Measurements from ENCODE around the gene GRIP2.

The GRIP2 gene

DNA sequence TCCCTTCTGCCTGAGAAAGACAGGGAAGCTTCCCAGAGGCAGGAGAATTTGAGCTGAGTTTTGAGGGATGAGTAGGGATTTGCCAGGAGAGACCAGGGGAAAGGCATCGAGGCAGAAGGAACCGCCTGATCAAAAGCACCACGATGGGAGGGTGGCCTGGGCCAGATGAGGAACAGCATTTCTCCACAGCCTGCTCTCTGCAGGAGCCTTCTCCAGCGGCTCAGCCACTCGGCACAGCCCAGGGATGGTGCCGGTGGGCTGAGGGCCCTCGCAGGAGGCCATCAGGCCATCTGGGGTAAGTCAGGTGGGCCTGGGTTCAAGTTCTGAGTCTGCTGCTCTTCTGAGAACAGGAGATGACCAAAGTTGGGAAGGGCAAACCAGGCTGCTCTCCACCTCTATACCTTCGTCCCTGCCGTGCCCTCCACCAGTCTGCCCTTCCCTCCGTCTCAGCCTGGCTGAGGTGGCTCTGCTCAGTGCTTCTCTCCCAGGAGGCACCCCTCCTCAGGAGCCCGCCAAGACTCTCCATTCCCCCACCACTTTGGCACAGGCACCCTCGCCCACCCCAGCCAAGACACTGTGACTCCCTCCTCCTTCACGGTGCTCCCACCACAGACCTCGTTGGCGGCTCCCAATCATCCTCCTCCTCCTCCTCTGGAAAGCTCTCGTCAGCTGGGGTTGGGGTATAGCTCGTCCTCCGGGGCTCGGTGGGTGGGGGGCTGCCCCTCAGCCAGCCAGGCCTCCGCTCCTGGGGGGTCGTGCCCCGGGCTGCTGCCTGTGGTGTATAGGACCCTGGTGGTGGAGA is 34.9 kb downstream of the GRIP2 start:
- no peak for DNase-seq

- DNase-seq, result no peak
Observed at GRCh38 chr3:14503706-14504065, 36.5 kb downstream of the GRIP2 start.

DNA sequence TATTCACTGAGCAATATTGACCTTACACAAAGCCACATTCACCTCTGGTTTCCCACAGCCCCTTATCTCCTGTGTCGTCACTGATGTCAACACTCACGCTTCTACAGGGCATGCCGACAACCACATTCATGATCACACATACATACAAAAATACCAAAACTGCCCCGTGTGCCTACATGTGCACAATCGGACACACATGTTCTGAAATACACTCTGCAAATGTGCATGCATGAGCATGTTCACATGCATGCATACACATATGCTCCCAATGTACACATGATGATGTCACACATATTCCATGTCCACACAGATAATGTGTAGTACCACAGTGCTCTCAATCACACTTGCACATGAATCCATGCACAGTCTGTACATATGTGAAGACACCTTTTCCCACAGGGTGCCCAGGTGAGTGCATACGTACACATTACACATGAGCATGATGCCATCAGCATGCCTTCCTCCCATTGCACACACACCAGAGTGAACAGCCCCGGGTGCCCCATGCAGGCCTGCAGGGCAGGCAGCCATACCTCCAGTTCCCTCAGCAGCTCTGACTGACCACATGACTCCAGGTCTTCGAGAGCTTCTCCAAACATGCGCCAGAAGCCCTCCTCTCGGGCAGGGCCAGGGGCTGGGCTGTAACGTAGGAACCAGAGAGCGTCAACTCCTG is 37.0 kb downstream of the GRIP2 start:
- DNase-seq, result no peak

DNA sequence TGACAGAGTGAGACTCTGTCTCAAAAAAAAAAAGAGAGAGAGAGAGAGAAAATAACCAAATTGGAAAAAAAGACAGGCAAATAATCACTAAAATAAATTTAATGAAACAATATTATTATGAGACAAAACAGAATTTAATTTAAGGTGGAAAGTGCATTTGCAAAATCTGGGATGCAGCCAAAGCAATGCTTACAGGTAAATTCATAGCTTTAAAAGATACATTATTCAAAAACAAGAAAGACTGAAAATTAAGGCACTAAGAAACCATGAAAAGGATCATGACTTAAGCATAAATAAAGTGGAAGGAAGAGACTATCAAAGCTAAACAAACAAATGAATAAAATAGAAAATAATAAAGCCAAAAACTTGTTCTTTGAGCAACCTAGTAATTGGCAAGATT is 37.7 kb downstream of the GRIP2 start:
- no peak for DNase-seq

GRCh38 chr3:14497321-14497720 is 42.8 kb downstream of the GRIP2 start:
- DNase-seq, result no peak

GRCh38 chr3:14496351-14496750 is 43.8 kb downstream of the GRIP2 start:
- no peak for DNase-seq

DNA sequence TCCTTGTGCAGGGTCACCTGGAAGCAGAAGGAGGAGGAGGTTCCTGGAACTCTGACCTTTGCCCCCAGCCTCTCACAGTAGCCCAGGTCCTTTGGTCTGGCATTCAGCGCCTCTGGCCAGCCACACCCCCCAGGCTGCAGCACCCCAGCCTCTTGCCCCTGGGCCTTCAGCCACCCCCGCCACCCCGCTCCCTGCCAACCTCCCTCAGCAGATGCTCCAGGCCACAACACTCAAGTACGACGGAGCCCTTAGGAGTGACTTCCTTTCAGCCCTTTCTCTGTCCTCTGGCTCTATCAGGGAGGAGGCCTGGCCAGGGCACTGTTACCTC is 45.2 kb downstream of the GRIP2 start:
- DNase-seq, result no peak

DNA sequence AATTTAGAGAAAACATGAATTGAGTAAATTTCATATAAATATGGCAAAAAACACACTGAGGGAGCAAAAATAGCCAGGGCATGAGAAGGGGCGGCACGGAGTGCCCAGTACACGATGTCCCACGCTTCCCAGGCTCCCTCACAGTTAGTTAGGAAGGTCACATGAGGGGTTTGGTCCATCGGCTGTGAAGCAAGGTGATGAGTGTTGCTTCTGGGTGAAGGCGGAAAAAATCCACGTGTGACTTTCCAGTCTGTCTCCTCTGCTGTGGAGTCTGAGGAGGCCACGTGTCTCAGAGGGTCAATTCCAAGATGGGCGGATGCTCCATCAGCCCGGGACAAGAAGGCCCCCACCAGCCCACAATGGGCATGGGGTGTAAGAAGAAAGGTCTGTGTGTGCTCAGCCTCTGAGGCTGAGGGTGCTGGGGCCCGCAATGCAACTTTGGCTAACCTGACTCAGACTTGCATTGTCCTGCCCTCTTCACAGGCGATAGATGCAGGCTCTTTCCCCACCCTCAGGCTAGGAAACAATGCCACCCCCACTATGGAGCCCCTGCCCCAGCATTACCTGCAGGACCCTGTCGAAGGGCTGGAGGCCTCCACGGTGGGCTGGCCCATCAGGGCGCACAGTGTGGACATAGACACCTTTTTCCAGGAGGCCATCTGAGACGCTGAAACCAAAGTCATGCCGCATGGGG is 45.7 kb downstream of the GRIP2 start:
- no peak for DNase-seq

DNA sequence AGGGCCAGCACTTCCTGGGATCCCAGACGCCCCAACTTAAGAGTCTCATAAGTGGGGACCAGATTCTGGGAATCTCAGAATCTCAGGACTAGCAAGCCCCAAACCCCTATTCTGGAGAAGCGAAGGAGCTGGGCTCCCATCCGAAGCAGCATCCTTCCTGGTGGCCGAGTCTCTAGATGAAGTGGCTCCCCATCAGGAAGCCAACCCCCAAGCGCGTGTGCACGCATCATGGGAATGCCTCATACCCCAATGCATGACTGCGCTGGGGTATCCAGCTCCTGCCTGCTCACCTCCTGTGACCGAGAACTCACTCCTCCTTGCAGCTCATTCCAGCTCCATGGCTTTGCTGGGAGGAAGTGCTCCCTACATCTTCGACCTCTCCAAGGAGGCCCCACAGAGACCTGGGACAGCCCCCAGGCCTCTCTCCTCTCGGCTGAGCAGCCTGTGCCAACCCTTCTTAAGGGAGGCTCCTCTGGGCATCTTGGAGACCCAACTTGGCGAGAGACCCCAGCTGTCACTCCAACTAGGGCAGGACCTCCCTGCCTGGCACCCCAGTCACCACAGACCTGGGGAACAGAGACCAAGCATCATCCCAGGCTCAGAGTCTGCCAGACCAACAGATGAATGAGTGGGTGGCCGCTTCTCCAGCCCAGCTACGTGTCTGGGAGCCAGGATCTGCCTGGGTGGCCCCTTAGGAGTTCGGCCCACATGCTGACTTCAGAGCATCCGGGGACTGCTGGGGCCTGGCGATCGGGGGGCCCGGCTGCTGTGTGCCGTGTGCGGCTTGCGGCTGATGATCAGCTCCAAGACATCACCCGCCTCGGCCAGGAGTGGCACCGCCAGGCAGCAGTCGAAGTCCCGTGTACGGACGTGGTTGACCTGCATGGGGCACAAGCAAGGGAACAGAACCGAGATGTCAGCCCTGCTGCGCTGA is 46.9 kb downstream of the GRIP2 start:
- no peak for DNase-seq

DNA sequence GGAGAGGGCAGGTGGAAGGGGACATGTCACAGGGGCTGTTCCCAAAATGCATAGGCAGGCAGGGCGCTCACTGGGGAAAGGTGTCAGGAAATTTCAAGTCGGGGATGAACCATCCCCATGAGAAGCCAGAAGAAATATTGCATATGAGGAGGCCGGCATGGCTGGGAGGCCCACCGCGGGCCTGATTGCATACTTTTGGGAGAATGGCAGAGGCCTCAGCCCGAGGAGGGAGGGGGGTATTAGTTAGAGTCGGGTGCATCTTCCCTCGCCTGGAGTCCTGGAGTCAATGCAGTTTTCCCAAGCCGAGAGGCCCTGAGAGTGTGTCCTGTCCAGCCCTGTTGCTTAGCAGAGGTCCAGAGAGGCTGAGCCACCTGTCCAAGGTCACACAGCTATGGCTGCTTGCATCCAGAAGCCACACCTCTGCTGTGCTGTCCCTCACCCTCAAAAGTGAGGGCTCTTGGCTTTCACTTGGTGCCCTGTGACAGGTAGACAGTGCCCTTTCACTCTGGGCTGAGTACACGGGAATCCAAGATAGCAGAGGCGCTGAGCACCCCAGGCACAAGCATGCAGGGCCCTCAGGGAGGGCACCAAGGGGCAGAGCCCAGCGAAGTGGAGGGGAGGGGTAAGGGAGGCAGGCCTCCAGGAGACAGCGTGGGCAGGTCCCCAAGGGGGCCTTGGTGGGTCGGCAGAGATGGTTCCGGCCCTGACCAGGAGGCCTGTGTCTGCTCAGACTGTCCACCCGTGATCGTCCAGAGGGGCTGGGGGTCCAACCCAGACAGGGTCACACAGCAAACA is 48.5 kb downstream of the GRIP2 start:
- no peak for DNase-seq

DNA sequence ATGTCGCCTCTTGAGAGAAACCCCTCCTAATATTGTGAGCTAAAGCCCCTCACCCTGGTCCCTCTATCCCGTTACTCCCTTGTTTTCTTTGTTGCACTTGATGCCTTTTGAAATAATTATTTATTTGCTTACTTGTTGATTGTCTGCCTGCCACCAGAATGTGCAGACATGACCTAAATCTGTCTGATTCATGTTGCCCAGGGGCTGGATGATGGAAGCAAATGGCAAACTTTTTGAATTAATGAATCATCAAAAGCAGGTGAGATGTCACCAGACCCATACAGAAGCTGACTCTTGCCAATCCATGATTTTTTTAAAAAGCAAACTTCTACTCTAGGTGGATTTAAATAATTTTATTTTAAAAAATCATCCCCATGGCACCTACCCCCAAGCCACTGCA is 49.3 kb downstream of the GRIP2 start:
- DNase-seq, result no peak

DNA sequence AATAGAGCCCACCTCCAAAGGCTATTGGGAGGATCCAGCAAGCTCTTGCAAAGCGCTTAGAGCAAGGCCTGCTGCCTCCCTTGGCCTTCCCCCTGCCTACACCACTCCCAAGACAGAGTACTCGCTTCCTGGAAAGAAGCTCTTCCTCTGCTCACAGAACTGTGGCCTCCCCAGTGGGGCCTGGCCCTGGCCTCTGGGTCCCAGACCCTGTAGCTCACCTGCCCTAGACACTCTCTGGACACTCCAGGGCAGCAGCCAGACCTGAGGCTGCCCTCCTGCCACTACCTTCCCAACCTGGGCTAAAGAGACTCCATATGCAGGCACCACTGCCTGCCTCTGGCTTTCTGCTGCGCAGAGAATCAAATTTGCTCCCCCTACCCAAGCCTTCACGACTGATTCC is 49.9 kb downstream of the GRIP2 start:
- DNase-seq, result no peak

DNA sequence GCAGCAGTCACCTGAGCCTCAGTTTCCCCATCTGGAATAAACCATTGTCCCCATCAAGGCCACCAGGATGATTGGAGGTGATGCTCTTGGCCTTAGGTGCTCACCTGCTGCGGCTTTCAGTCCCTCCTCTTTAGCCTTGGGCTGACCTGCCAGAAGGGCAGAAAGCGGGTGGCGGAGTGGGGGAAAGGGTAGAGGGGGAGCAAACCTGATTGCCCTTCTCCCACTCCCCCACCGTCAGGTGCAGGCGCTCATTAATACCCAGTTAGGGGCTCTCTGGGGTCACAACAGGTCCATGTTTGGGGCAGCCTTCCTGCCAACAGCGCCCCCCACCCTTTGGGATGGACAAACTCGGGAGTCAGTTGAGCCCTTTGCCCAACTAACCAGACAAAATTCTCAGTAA is 50.5 kb downstream of the GRIP2 start:
- DNase-seq, result no peak

GRCh38 chr3:14488286-14489041 is 51.7 kb downstream of the GRIP2 start:
- DNase-seq, result no peak

- no peak for DNase-seq
Observed at GRCh38 chr3:14487821-14488220, 52.3 kb downstream of the GRIP2 start.

DNA sequence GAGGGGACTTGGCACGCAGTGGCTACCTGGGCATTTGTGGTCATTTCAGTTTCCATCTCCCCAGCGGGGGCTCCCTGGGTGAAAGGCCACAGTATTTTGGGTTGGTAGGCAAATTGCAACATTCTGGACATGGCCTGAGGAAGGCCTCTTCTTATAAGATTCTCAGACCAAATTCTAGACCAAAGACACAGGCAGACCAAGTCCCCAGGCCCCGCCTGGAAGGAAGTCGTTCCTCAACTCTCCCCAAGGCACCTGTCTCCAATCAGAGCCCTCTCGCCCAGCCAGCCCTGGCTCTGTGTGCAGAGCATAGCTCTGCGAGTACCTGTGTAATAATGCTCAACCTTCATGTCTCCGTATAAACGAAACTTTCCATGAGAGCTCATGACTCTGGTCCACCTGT is 53.1 kb downstream of the GRIP2 start:
- no peak for DNase-seq

GRCh38 chr3:14486460-14486859 is 53.7 kb downstream of the GRIP2 start:
- no peak for DNase-seq

GRCh38 chr3:14485981-14486380 is 54.2 kb downstream of the GRIP2 start:
- DNase-seq, result no peak

- no peak for DNase-seq
Observed at GRCh38 chr3:14484741-14485140, 55.4 kb downstream of the GRIP2 start.

- DNase-seq, result no peak
Observed at GRCh38 chr3:14483286-14483685, 56.9 kb downstream of the GRIP2 start.

DNA sequence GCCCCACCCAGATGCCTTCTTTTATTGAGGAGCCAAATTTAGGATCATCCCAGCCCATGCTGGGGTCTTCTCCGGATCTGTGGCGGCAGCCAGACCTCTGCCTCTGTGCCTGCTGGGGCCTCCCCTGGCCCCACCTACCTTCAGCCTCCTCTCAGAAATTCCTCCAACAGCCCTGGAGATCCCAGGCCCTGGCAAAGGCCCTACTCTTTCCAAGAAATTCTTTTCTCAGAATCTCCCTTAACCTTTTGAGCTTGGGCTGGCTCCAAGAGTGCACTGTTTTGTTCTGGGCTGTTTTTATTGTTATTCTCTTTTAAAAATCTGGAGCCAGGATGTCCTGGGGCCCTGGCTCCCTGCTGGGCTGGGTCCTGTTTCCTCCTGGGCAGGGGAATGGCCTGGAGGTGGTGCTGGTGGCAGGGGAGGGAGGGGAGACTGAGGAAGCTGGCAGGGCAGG is 57.8 kb downstream of the GRIP2 start:
- no peak for DNase-seq

DNA sequence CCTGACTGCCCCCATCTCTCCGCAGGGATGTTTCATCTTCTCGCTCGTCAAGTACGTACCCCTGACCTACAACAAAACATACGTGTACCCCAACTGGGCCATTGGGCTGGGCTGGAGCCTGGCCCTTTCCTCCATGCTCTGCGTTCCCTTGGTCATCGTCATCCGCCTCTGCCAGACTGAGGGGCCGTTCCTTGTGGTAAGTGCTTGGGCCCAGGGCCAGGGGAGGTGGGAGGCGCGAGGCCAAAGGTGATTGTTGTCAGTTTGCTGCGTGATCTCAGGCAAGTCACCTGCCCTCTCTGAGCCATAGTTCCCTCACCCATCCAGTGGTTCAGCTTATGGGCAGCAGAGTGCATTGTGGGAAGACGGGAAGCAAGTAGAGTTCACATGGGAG is 58.5 kb downstream of the GRIP2 start:
- no peak for DNase-seq

Measured in KG1 (cell line).